H1 (cell line): ENCODE measurements around the gene BRIP1. TPM values are rescaled to one million over a fixed set of nuclear protein-coding genes. Genes with fewer than 3 reads are reported as not detected.

Experiments used
- CEBPB ChIP-seq: IDR thresholded peaks from 2 replicates; pipeline ENCODE4 v1.6.1; 2012; ENCODE audit warnings: low read depth, low read length
- CHD2 ChIP-seq: IDR thresholded peaks from 2 replicates; pipeline ENCODE4 v1.6.1; 2012; ENCODE audit warnings: low read length, improper control_type of control experiment
- CREB1 ChIP-seq: IDR thresholded peaks from 2 replicates; pipeline ENCODE4 v1.6.1; 2012; ENCODE audit warnings: inconsistent platforms
- KDM5A ChIP-seq: fragments of 200-600 bp; IDR thresholded peaks from 2 replicates; pipeline ENCODE4 v1.7.1; 2012; ENCODE audit warnings: mild to moderate bottlenecking, low read length, inconsistent platforms, mixed read lengths
- NANOG ChIP-seq: IDR thresholded peaks from 2 replicates; pipeline ENCODE4 v1.6.1; 2011; ENCODE audit warnings: low read length, low read depth, mild to moderate bottlenecking, inconsistent platforms; ENCODE audit not compliant: insufficient read depth, poor library complexity, severe bottlenecking
- POLR2A ChIP-seq, 2 experiments: IDR thresholded peaks; 1 replicate in 1 of 2; 2 replicates in 1 of 2; pipeline ENCODE4 v1.6.1; 2011; ENCODE audit warnings: low read depth in 2 of 2, low read length in 2 of 2, mild to moderate bottlenecking in 2 of 2; ENCODE audit errors: control extremely low read depth in 1 of 2
- POLR2AphosphoS5 ChIP-seq: IDR thresholded peaks from 2 replicates; pipeline ENCODE4 v1.6.1; 2011; ENCODE audit warnings: low read depth, low read length
- SIN3A ChIP-seq, 2 experiments: IDR thresholded peaks in 1 of 2; conservative IDR thresholded peaks in 1 of 2; 2 replicates each; pipeline ENCODE4 v1.6.1; 2011 to 2012; ENCODE audit warnings: low read length in 2 of 2, improper control_type of control experiment in 1 of 2, low read depth in 1 of 2, mild to moderate bottlenecking in 1 of 2
- TCF12 ChIP-seq: IDR thresholded peaks from 2 replicates; pipeline ENCODE4 v1.6.1; 2011; ENCODE audit warnings: low read depth, mild to moderate bottlenecking, low read length
- polyA plus RNA-seq, 7 experiments: library from polyadenylated mRNA; depleted of rRNA in 3 of 7; stranded (reverse) in 5 of 7; unstranded in 2 of 7; fragments of >200 nt in 5 of 7; fragments of 200-250 nt in 2 of 7; gene quantifications; 1 replicate in 5 of 7; 2 replicates in 1 of 7; 4 replicates in 1 of 7; pipeline versions ENCODE4 v1.2.1 to v1.2.3, GENCODE V29; 2011 to 2013; ENCODE audit warnings: missing spikeins in 2 of 7, mixed read lengths in 2 of 7
- total RNA-seq: library from RNA; stranded (reverse); fragmentation: NEBNext Ultra II Directional; extraction: Animal tissue kit (Norgen Biotek cat#: 25700); gene quantifications from 2 replicates; pipeline ENCODE4 v1.2.1, GENCODE V29; 2021
- TF ChIP-seq, protein P1 (sequence below): fragments of 300-600 bp; sonication (generic); IDR thresholded peaks from 2 replicates; pipeline ENCODE4 v1.7.1; 2012; ENCODE audit warnings: low read length, moderate library complexity, mild to moderate bottlenecking, inconsistent platforms; ENCODE audit not compliant: insufficient replicate concordance

BRIP1 gene
- total and polyA plus RNA-seq, 2 of the 8 experiments (the other 6 are each of a cell fraction or from before 2014, with no cell fraction given): 5.8 to 19.2 TPM

DNA sequence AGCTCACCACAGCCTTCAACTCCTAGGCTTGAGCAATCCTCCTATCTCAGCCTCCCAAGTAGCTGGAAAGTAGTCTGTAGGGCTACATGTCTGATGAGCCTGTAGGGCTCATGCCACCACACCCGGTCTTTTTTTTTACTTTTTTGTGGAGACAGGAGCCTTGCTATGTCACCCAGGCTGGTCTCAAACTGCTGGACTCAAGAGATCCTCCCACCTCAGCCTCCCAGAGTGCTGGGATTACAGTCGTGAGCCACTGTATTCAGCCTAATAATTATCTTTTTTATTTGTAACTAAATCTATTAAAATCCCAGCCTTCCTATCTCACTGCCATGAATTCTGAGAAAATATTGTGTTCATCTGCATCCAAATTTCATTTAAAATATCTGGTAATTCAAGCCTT lies 15.1 kb downstream of the BRIP1 start (continued):
- TF ChIP-seq, protein P1, sequence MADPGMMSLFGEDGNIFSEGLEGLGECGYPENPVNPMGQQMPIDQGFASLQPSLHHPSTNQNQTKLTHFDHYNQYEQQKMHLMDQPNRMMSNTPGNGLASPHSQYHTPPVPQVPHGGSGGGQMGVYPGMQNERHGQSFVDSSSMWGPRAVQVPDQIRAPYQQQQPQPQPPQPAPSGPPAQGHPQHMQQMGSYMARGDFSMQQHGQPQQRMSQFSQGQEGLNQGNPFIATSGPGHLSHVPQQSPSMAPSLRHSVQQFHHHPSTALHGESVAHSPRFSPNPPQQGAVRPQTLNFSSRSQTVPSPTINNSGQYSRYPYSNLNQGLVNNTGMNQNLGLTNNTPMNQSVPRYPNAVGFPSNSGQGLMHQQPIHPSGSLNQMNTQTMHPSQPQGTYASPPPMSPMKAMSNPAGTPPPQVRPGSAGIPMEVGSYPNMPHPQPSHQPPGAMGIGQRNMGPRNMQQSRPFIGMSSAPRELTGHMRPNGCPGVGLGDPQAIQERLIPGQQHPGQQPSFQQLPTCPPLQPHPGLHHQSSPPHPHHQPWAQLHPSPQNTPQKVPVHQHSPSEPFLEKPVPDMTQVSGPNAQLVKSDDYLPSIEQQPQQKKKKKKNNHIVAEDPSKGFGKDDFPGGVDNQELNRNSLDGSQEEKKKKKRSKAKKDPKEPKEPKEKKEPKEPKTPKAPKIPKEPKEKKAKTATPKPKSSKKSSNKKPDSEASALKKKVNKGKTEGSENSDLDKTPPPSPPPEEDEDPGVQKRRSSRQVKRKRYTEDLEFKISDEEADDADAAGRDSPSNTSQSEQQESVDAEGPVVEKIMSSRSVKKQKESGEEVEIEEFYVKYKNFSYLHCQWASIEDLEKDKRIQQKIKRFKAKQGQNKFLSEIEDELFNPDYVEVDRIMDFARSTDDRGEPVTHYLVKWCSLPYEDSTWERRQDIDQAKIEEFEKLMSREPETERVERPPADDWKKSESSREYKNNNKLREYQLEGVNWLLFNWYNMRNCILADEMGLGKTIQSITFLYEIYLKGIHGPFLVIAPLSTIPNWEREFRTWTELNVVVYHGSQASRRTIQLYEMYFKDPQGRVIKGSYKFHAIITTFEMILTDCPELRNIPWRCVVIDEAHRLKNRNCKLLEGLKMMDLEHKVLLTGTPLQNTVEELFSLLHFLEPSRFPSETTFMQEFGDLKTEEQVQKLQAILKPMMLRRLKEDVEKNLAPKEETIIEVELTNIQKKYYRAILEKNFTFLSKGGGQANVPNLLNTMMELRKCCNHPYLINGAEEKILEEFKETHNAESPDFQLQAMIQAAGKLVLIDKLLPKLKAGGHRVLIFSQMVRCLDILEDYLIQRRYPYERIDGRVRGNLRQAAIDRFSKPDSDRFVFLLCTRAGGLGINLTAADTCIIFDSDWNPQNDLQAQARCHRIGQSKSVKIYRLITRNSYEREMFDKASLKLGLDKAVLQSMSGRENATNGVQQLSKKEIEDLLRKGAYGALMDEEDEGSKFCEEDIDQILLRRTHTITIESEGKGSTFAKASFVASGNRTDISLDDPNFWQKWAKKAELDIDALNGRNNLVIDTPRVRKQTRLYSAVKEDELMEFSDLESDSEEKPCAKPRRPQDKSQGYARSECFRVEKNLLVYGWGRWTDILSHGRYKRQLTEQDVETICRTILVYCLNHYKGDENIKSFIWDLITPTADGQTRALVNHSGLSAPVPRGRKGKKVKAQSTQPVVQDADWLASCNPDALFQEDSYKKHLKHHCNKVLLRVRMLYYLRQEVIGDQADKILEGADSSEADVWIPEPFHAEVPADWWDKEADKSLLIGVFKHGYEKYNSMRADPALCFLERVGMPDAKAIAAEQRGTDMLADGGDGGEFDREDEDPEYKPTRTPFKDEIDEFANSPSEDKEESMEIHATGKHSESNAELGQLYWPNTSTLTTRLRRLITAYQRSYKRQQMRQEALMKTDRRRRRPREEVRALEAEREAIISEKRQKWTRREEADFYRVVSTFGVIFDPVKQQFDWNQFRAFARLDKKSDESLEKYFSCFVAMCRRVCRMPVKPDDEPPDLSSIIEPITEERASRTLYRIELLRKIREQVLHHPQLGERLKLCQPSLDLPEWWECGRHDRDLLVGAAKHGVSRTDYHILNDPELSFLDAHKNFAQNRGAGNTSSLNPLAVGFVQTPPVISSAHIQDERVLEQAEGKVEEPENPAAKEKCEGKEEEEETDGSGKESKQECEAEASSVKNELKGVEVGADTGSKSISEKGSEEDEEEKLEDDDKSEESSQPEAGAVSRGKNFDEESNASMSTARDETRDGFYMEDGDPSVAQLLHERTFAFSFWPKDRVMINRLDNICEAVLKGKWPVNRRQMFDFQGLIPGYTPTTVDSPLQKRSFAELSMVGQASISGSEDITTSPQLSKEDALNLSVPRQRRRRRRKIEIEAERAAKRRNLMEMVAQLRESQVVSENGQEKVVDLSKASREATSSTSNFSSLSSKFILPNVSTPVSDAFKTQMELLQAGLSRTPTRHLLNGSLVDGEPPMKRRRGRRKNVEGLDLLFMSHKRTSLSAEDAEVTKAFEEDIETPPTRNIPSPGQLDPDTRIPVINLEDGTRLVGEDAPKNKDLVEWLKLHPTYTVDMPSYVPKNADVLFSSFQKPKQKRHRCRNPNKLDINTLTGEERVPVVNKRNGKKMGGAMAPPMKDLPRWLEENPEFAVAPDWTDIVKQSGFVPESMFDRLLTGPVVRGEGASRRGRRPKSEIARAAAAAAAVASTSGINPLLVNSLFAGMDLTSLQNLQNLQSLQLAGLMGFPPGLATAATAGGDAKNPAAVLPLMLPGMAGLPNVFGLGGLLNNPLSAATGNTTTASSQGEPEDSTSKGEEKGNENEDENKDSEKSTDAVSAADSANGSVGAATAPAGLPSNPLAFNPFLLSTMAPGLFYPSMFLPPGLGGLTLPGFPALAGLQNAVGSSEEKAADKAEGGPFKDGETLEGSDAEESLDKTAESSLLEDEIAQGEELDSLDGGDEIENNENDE: no peak
- TF ChIP-seq SIN3A (conservative IDR thresholded peaks at IDR 0.05 in 1 of 2, IDR thresholded peaks at IDR 0.05 in 1 of 2; ENCODE audit: low read depth in 1 of 2, low read length in 2 of 2) (no peak), POLR2A (IDR thresholded peaks at IDR 0.05; ENCODE audit: control extremely low read depth in 1 of 2, low read depth in 2 of 2, low read length in 2 of 2) (no peak), POLR2AphosphoS5 (no peak), NANOG (no peak), CREB1 (no peak), KDM5A (no peak), CEBPB (no peak), CHD2 (no peak), TCF12 (no peak)
